Chondrocyte (in vitro differentiated cells): Measurements from ENCODE around the gene ERP44. TPM values are rescaled to one million over a fixed set of nuclear protein-coding genes. Genes with fewer than 3 reads are reported as not detected.
"Not testable (repeated sequence)": the region's sequence is repeated elsewhere in the genome, so short reads cannot be mapped to it uniquely, and the experiment has no call there.

Source experiments
- DNase-seq: peaks from one replicate; pipeline ENCODE4 v3.0.0; 2021; ENCODE audit warnings: mixed read lengths, low spot score
- H3K27ac Mint-ChIP-seq: one replicate; pipeline ENCODE4 v1.8.0; 2021; ENCODE audit warnings: mild to moderate bottlenecking, moderate library complexity, mixed read lengths; ENCODE audit not compliant: unreplicated experiment
- H3K27me3 Mint-ChIP-seq: 2 replicates; pipeline ENCODE4 v1.8.0; 2021; ENCODE audit warnings: low read depth, mixed read lengths
- H3K36me3 Mint-ChIP-seq: 2 replicates; pipeline ENCODE4 v1.8.0; 2021; ENCODE audit warnings: low read depth, mixed read lengths
- H3K4me1 Mint-ChIP-seq: 2 replicates; pipeline ENCODE4 v1.8.0; 2021; ENCODE audit warnings: low read depth, mild to moderate bottlenecking, mixed read lengths
- H3K4me3 Mint-ChIP-seq: one replicate; pipeline ENCODE4 v1.8.0; 2021; ENCODE audit warnings: mild to moderate bottlenecking, moderate library complexity, mixed read lengths; ENCODE audit not compliant: unreplicated experiment
- H3K9me3 Mint-ChIP-seq: 2 replicates; pipeline ENCODE4 v1.8.0; 2021; ENCODE audit warnings: low read depth, mixed read lengths
- long read RNA-seq: library from polyadenylated mRNA; stranded (forward); transcript quantifications from one replicate; pipeline ENCODE4 v2.0.0, GENCODE V29; 2021
- total RNA-seq: library from RNA; stranded (reverse); gene quantifications from 3 replicates; pipeline ENCODE4 v1.2.1, GENCODE V29; 2021
- TF ChIP-seq, protein P1 (sequence below): fragments of 200-600 bp; sonication (generic); IDR thresholded peaks from 2 replicates; pipeline ENCODE4 v1.5.0; 2021; ENCODE audit warnings: antibody characterized with exemption, mild to moderate bottlenecking, moderate library complexity

Gene ERP44
- total RNA-seq = 16.3 to 23.5 TPM (median 16.6 TPM) in 3 replicates
- long read RNA-seq, full-length matches to known transcripts = 112 of 115 reads
- long read RNA-seq, partial matches to known transcripts = 2 of 115 reads
- long read RNA-seq, other reads (novel, unspliced or antisense) = 1 of 115 reads

DNA sequence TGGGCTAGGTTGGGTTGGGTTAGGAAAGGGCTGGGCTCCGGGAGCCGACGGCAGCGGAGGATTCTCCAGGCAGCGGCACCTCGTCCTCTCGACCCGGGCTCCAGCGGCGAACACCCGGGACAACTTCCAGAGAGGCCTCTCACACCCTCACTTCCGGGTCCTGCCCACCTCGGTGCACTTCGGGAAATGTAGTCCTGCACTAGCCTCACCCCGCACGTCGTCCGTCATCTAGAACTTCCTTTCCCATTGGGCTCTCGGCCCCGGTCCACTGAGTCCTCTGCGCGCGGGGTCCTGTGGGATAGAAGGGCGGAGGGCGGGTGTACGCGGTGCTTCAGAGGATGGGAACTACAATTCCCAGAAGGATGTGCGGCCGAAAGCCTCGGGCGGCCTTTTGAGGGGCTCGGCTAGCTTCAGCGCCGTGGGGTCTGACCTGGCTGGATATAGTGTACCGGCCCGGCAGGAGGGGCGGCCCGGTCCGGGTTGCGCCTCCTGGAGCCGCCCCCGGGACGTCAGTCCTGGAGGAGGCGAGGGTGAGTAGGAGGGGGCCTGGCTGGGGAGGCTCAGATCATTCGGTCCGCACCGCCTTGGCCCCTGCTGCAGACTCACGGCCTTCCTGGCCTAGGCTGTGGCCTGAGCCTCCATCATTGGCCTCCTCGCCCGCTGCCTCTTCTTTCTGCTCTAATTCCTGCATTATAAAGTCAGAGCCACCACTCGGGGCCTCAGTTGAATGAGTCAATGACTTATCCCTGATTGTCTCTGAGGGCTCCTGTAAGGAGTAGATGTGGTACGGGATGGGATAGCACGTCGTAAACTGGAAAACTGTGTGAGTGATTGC, at the start of gene ERP44, which contains the start of gene INVS:
Gene ERP44 (minus strand): TSS at position 114 of the 835 bp plus-strand sequence. CDS start 160 bp downstream, outside the sequence.
Gene INVS (plus strand): TSS at position 357 of the 835 bp plus-strand sequence. CDS start 5,279 bp downstream, outside the sequence.
- no peaks in the 10 kb centered on the region for H3K27me3 Mint-ChIP-seq
- no peaks in the 10 kb centered on the region for H3K36me3 Mint-ChIP-seq
- peak within 1 kb of the TSS; percentile 99 for H3K27ac Mint-ChIP-seq
- TF ChIP-seq, protein P1, sequence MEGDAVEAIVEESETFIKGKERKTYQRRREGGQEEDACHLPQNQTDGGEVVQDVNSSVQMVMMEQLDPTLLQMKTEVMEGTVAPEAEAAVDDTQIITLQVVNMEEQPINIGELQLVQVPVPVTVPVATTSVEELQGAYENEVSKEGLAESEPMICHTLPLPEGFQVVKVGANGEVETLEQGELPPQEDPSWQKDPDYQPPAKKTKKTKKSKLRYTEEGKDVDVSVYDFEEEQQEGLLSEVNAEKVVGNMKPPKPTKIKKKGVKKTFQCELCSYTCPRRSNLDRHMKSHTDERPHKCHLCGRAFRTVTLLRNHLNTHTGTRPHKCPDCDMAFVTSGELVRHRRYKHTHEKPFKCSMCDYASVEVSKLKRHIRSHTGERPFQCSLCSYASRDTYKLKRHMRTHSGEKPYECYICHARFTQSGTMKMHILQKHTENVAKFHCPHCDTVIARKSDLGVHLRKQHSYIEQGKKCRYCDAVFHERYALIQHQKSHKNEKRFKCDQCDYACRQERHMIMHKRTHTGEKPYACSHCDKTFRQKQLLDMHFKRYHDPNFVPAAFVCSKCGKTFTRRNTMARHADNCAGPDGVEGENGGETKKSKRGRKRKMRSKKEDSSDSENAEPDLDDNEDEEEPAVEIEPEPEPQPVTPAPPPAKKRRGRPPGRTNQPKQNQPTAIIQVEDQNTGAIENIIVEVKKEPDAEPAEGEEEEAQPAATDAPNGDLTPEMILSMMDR = peak; percentile 7
- H3K4me1 Mint-ChIP-seq = peaks cover 25% of the 10 kb centered on the region
- DNase-seq = peak; percentile 100
- peak within 1 kb of the TSS; percentile 100 for H3K4me3 Mint-ChIP-seq
- H3K9me3 Mint-ChIP-seq = no peaks in the 10 kb centered on the region

DNA sequence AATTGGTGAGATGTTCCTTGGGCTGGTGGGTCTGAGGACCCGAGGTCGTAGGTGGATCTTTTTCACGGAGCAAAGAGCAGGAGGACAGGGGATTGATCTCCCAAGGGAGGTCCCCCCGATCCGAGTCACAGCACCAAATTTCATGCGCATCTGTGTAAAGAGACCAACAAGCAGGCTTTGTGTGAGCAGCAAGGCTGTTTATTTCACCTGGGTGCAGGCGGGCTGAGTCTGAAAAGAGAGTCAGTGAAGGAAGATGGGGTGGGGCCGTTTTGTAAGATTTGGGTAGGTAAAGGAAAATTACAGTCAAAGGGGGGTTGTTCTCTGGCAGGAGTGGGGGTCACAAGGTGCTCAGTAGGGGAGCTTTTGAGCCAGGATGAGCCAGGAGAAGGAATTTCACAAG, 47.2 kb upstream of the ERP44 start:
- H3K9me3 Mint-ChIP-seq, DNase-seq, H3K4me3 Mint-ChIP-seq, H3K36me3 Mint-ChIP-seq, H3K27ac Mint-ChIP-seq, H3K27me3 Mint-ChIP-seq: not testable (repeated sequence)
- H3K4me1 Mint-ChIP-seq = peaks cover 14% of the 10 kb centered on the region

DNA sequence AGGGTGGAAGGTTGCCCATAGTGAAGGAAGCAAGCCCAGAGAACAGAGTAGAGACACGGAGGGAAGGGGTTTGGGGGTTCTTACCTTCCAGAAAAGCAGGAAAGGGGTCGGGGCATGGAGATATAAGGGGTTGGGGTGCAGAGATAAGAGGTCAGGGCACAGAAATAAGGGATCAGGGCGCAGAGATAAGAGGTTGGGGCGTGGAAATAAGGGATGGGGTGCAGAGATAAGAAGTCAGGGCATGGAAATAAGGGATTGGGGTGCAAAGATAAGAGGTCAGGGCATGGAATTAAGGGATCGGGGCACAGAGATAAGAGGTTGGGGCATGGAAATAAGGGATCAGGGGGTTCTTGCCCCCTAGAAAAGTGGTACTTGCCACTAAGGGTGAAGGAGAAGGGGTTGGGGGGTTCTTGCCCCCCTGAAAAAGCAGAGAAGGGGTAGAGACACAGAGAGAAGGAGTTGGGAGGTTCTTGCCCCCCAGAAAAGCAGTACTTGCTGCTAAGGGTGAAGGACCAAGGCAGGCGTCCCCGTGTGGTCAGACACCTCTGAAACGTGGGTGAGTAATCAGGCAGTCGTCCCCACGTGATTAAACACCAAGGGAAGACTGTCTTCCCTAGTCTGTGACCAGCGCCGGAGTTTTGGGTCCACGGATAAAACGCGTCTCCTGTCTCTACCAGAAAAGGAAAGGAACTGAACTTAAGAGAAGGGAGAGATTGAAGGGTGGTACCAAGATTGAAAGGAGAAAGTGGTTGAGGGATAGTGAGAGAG, 46.6 kb upstream of the ERP44 start:
- H3K9me3 Mint-ChIP-seq, H3K27ac Mint-ChIP-seq, H3K27me3 Mint-ChIP-seq, H3K4me1 Mint-ChIP-seq, H3K4me3 Mint-ChIP-seq, H3K36me3 Mint-ChIP-seq, DNase-seq: not testable (repeated sequence)

DNA sequence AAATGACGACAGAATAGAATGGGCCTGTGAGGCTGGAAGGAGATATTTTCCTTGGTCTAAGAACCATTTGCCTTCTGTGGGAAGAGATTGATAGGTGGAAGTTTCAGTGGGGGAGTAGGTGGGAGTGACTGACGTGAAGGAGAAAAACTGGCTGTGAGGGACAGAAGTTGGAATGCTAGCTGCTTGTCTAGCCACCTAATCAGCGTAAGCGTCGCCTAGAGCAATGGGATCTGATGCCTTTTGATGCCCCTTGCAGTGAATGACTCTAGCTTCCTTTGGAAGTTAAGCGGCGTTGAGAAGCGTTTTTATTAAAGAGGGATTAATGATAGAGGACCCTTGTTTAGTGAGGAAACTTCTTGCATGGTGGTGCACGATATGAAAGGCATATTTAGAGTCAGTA, 43.1 kb upstream of the ERP44 start:
- not testable (repeated sequence) for H3K27me3 Mint-ChIP-seq, H3K36me3 Mint-ChIP-seq, DNase-seq

DNA sequence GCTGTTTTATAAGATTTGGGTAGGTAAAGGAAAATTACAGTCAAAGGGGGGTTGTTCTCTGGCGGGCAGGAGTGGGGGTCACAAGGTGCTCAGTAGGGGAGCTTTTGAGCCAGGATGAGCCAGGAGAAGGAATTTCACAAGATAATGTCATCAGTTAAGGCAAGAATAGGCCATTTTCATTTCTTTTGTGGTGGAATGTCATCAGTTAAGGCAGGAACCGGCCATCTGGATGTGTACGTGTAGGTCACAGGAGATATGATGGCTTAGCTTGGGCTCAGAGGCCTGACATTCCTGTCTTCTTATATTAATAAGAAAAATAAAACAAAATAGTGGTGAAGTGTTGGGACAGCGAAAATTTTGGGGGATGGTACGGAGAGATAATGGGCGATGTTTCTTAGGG, 41.5 kb upstream of the ERP44 start:
- not testable (repeated sequence) for H3K36me3 Mint-ChIP-seq, H3K9me3 Mint-ChIP-seq, H3K27me3 Mint-ChIP-seq, H3K27ac Mint-ChIP-seq, H3K4me3 Mint-ChIP-seq, DNase-seq, H3K4me1 Mint-ChIP-seq

More for the DNA sequence above, 43.1 kb upstream of the ERP44 start:
- H3K4me1 Mint-ChIP-seq, H3K27ac Mint-ChIP-seq, H3K9me3 Mint-ChIP-seq, H3K4me3 Mint-ChIP-seq: not testable (repeated sequence)

DNA sequence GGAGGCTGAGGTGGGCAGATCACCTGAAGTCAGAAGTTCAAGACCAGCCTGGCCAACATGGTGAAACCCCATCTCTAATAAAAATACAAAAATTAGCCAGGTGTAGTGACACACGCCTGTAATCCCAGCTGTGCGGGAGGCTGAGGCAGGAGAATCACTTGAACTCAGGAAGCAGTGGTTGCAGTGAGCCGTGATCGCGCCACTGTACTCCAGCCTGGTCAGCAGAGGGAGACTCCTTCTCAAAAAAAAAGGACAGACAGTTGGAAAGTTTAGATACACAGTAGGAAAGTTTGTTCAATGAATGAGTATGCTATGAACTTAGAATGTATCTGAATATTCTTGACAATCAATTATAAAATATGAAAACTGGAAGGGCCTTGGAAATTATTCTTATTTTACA, 38.0 kb upstream of the ERP44 start:
- H3K36me3 Mint-ChIP-seq, H3K9me3 Mint-ChIP-seq, H3K27me3 Mint-ChIP-seq, H3K4me1 Mint-ChIP-seq, H3K27ac Mint-ChIP-seq, DNase-seq, H3K4me3 Mint-ChIP-seq: not testable (repeated sequence)
- TF ChIP-seq, protein P1 = peak; percentile 44

DNA sequence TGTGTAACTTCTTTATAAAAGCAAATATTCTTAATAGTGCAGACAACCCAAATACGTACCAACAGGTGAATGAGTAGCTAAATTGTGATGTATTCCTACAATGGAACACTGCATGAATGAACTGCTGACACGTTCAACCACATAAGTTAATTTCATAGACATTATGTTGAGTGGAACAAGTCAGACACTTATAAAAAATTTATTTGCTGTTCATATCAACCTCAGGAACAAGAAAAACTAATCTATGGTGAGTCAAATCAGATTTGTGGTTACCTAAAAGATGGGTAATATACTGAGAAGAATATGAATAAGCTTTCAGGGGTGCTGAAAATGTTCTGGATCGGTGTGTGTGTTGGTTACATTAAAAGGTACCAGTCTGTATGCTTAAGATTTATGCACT, 35.9 kb upstream of the ERP44 start:
- DNase-seq = no peak
- Mint-ChIP-seq H3K4me1 (peaks cover 5% of the 10 kb centered on the region), H3K27ac (no peak overlapping the region), H3K36me3 (peaks cover 6% of the 10 kb centered on the region), H3K4me3 (no peak overlapping the region), H3K27me3 (no peaks in the 10 kb centered on the region), H3K9me3 (no peaks in the 10 kb centered on the region)
- TF ChIP-seq, protein P1 = no peak
